ENCODE data around the gene ID3. TPM values are rescaled to one million over a fixed set of nuclear protein-coding genes. Genes with fewer than 3 reads are reported as not detected.
A peak's percentile ranks its signal among the peaks of the same experiment; 100 is the strongest.

ID3 gene
- total and polyA plus RNA-seq, 9 of the 15 experiments (the other 6 are each of a cell fraction or from before 2014, with no cell fraction given) = 6.8 to 59.8 (median 23.5) TPM

DNA sequence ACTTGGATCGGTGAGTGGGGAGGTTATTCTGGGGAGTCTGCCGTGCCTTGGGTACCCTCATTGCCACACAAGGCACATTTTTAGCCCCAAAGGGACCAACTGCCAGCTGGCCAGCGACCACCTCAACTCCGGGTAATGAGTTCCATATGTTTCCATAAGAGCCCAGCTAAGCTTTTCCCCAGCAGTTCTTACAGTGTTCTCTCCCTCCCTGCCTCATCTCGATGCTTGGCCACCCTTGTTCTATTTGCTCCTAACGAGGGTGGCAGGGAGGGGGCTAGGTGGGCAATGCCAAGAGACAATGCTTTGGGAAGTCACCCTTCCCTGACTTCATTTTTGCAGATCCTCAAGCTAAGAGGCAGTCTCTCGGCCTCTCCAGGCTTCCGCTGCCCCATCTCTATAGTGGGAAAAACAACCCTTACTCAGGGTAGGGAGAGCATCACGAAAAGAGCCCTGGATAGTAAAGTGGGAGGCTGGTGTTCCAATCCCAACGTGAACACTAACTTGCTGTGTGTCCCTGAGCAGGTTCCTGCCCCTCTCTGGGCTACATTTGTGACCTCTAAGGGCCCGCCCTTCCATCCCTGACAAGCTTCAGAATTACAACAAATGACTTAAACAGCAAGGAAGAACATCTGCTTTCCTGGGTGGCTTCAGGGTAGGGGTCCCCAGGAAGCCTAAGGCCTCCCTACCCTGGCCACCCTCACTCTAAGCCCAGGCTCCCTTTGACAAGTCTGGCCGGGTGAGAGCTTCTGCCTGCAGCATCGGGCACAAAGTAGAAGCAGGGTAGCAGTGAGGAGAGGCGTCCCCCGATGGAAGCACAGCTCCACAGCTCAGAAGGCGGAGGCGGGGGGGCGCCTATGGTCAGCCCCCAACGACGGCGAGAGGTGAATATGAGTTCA is 5.8 kb downstream of the ID3 start:
- ATAC-seq (no peak), DNase-seq (ENCODE audit: extremely low read depth in 1 of 4, low spot score in 3 of 4) (no peak), FAIRE-seq (no peak)
- Histone ChIP-seq H3K36me3 (ENCODE audit: control insufficient read depth, insufficient read depth, low read length) (peaks cover 19% of the 10 kb centered on the region), H3K4me2 (ENCODE audit: insufficient read depth, low read length) (peak overlapping the region; percentile 82), H4K20me1 (replicated peaks; ENCODE audit: control insufficient read depth, insufficient read depth, low read length) (no peaks in the 10 kb centered on the region), H3K9me1 (ENCODE audit: control insufficient read depth, insufficient read depth, low read length) (no peaks in the 10 kb centered on the region), H3K9me3 (replicated peaks; ENCODE audit: control insufficient read depth, insufficient read depth, low read depth, low read length) (no peaks in the 10 kb centered on the region), H3K4me1 (replicated peaks in 1 of 2; ENCODE audit: control insufficient read depth in 2 of 2, insufficient read depth in 2 of 2, low read length in 2 of 2) (peaks cover 43 to 53% of the 10 kb centered on the region in 2 experiments), H3K27me3 (ENCODE audit: control insufficient read depth in 2 of 2, insufficient read depth in 2 of 2, low read length in 2 of 2) (no peaks in the 10 kb centered on the region), H3K27ac (ENCODE audit: extremely low read depth, low read depth, low read length) (peak overlapping the region; percentile 90), H3K9ac (ENCODE audit: insufficient read depth in 1 of 2, low read depth in 2 of 2, low read length in 2 of 2) (peak overlapping the region; percentile 76 to 94; a peak in 3 of 4 replicates), H2AFZ (ENCODE audit: low read depth, low read length) (peak overlapping the region; percentile 90; the same call in 1 of the 2 replicates), H3K79me2 (ENCODE audit: control insufficient read depth, insufficient read depth, low read length) (peaks cover 33% of the 10 kb centered on the region), H3K4me3 (no peak overlapping the region)
- CTCF ChIA-PET (ENCODE audit: low intra/inter-chr PET ratio) = no interaction called here
- WGBS (ENCODE audit: insufficient coverage, low coverage, missing lambda C conversion rate) = 71% methylated on average over 21 of the region's 21 CpGs
- in situ Hi-C loops (cut with MboI) (no loop called here), intact Hi-C loops (cut with micrococcal nuclease) (no loop called here)
- BruUV-seq (replicated peaks) = no TSS peak
- POLR2A ChIA-PET = interaction anchor here (0.6 to 2.5 kb wide), 11 partner anchors 8 to 648 kb away, joined by 3 to 8 read pairs (median 5); partner anchors contain the start of gene RPL11
- TF ChIP-seq BCOR (IDR thresholded peaks at IDR 0.05) (peak; percentile 96), ZNF766 (CRISPR knock-in tag; conservative IDR thresholded peaks at IDR 0.05) (no peak), HDAC6 (IDR thresholded peaks at IDR 0.05; ENCODE audit: low read depth, low read length) (no peak), RFX7 (CRISPR knock-in tag; IDR thresholded peaks at IDR 0.05) (no peak), ZNF253 (CRISPR knock-in tag; conservative IDR thresholded peaks at IDR 0.05) (no peak), ESRRA (IDR thresholded peaks at IDR 0.05; ENCODE audit: borderline replicate concordance, low read depth) (peak; percentile 72), ZFP36 (IDR thresholded peaks at IDR 0.05; ENCODE audit: low read depth, low read length, partially characterized antibody) (peak; percentile 97), IFI16 (CRISPR knock-in tag; IDR thresholded peaks at IDR 0.05) (no peak), HDAC2 (IDR thresholded peaks at IDR 0.05) (peak; percentile 92), SMARCC2 (IDR thresholded peaks at IDR 0.05; ENCODE audit: low read depth) (no peak), MTA3 (IDR thresholded peaks at IDR 0.05; ENCODE audit: borderline replicate concordance) (peak; percentile 34; the same call in 1 of the 2 replicates), EGR1 (conservative IDR thresholded peaks at IDR 0.05) (peak; percentile 5; the same call in 1 of the 2 replicates), L3MBTL2 (IDR thresholded peaks at IDR 0.05) (no peak), HDGF (IDR thresholded peaks at IDR 0.05) (peak; percentile 45; the same call in 1 of the 2 replicates), CBFB (CRISPR knock-in tag; IDR thresholded peaks at IDR 0.05) (0 out of 2 replicates have a peak, but pooled peaks have one; percentile 70), CC2D1A (IDR thresholded peaks at IDR 0.05) (peak; percentile 12; the same call in 1 of the 2 replicates), SIN3A (IDR thresholded peaks at IDR 0.05; ENCODE audit: borderline replicate concordance in 2 of 2, control insufficient read depth in 1 of 2, low read depth in 2 of 2, low read length in 2 of 2) (no peak), PYGO2 (tag; IDR thresholded peaks at IDR 0.05) (no peak), DACH1 (IDR thresholded peaks at IDR 0.05; ENCODE audit: partially characterized antibody) (peak; percentile 8), BRD9 (IDR thresholded peaks at IDR 0.05; ENCODE audit: low read depth, partially characterized antibody) (peak; percentile 68), FOXK1 (CRISPR knock-in tag; IDR thresholded peaks at IDR 0.05; ENCODE audit: borderline replicate concordance) (0 out of 2 replicates have a peak, but pooled peaks have one; percentile 1), RCOR1 (IDR thresholded peaks at IDR 0.05; ENCODE audit: borderline replicate concordance in 1 of 2, low read depth in 2 of 2, low read length in 2 of 2) (peak in 1 of 2 experiments; percentile 86; a peak in 2 of 4 replicates), LARP7 (IDR thresholded peaks at IDR 0.05) (no peak)
- TF ChIP-seq, protein P1, sequence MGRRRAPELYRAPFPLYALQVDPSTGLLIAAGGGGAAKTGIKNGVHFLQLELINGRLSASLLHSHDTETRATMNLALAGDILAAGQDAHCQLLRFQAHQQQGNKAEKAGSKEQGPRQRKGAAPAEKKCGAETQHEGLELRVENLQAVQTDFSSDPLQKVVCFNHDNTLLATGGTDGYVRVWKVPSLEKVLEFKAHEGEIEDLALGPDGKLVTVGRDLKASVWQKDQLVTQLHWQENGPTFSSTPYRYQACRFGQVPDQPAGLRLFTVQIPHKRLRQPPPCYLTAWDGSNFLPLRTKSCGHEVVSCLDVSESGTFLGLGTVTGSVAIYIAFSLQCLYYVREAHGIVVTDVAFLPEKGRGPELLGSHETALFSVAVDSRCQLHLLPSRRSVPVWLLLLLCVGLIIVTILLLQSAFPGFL (CRISPR knock-in tag; IDR thresholded peaks at IDR 0.05) = 0 out of 2 replicates have a peak, but pooled peaks have one; percentile 5
